Germinal center (tissue), 1 donor: ENCODE measurements around the gene TM4SF5.

ENCODE experiments used
- DNase-seq: peaks from one replicate; pipeline ENCODE4 v3.0.0; 2012; ENCODE audit warnings: mixed read lengths, low spot score

Gene TM4SF5

DNA sequence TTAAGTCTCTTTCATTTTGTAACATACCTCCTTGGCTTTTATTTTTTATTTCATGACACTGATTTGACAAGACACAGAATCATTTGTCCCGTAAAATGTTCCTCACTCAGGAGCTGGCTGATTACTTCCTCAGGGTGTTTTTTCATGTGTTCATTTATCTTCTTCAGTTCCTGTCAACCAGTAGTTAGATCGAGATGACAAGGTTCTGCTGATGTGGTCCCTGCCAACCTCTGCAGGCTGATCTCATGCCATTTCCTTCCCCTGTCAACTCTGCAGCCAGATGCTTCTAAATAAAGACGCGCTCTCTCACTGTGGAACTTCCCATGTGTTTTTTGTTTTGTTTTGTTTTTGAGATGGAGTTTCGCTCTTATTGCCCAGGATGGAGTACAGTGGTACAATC is 23.8 kb upstream of the TM4SF5 start:
- no peak for DNase-seq

DNA sequence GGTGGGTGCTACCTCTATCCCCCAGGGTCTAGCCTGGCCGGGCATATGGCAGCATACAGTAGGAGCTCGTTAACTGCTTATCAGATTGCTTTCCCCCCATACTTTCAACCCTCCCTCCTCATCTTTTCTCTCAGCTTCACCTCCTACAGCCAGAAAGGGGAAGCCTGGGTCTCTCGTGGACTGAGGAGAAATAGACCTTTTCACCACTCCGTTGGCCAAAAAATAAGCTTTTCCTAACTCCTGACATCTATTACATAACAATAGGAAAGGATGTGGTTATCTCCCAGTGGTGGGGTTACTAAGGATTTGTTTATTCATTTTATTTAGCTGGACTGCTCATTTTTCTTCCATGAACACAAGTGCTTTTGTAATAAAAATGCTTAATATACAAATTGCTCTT is 23.0 kb upstream of the TM4SF5 start:
- DNase-seq, result no peak

DNA sequence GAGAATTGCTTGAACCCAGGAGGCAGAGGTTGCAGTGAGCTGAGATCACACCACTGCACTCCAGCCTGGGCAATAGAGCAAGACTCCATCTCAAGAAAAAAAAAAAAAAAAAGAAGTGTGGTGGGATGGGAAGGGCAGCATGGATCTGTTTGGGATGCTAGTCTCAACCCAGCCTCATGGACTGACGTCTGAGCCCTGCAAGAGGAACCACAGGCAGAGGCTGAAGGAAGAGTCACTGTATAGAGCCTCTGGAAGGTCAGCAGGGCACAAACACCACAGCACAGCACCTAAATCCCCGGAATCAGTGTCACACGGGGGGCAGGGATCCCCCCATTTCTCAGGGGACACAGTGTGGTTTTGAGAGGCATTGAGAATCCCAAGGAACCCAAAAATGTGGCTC is 21.1 kb upstream of the TM4SF5 start:
- DNase-seq, result no peak

DNA sequence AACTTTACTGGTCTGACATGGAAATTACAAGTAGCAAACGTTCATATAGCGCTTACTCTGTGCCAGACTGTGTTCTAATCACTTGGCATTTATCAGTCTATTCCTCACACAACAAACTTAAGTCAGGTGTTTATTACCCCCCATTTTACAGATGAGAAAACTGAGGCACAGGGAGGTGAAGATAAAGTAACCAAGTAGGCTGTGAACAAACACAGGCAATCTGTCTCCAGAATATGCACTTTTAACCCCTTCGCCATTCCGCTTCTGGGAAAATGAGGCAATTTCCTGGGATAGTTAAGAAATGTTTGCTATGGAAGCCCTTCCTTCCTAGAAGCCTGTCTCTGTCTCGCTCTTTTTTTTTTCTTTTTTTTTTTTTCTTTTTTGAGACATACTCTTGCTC is 19.8 kb upstream of the TM4SF5 start:
- DNase-seq, result no peak

DNA sequence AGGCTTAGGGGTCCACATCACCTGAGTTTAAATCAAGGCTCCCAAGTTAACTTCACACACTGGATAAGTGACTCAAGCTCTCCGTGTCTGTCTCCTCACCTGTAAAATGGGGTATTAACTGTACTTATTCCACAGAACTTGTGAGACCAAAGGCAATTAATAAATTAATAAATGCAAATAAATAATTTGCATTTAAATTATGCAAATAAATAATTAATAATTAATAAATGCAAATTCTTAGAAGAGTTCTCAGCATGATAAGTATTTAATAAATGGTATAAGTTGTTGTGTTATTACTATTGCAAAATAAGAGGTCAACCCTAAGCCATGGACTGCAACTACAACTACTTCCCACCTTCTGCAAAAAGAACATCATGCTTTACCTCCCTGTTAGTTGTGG is 18.3 kb upstream of the TM4SF5 start:
- DNase-seq, result no peak

DNA sequence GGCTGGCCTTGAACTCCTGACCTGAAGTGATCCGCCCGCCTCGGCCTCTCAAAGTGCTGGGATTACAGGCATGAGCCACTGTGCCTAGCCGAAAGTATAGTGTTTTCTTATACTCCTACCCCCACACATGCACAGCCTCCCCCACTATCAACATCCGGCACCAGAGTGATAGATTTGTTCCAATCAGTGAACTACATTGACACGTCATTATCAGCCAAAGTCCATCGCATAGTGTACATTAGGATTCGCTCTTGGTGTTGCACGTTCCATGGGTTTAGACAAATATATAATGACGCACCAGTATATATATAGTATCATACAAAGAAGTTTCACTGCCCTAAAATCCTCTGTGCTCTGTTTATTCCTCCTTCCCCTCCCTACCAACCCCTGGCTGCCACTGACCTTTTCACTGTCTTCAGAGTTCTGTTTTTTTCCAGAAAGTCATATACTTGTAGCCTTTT is 11.9 kb upstream of the TM4SF5 start:
- no peak for DNase-seq

DNA sequence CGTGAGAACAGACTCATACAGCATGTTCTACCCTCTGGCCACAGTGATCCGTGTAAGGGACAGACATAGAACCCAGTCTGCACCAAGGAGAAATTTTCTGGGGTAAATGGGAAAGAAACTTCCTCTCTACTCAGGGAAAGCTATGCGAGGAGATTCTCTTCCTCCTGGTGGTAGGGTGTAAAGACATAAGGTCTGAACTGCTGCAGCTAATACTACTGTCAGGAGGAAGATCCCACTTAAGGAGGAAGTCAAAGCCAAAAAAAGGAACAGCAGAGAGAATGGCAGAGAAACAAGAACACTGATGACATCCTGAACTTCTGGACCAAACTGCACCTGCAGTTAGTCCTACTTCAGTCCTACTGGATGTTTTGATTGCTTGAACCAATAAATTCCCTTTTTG is 7.1 kb upstream of the TM4SF5 start:
- DNase-seq, result no peak

DNA sequence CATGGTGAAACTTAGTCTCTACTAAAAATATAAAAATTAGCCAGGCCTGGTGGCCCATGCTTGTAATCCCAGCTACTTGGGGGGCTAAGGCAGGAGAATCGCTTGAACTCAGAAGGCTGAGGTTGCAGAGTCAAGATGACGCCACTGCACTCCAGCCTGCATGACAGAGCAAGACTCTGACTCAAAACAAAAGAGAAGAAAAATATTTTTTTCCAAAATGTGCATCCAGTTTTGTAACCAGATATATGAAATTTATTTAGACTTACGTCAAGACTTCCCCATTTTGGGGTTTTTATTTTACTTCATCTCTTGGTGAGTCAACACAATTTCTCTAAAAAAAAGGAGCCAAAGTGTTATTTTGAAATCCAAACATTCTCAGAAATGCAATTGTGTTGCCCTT is 5.5 kb upstream of the TM4SF5 start:
- no peak for DNase-seq

DNA sequence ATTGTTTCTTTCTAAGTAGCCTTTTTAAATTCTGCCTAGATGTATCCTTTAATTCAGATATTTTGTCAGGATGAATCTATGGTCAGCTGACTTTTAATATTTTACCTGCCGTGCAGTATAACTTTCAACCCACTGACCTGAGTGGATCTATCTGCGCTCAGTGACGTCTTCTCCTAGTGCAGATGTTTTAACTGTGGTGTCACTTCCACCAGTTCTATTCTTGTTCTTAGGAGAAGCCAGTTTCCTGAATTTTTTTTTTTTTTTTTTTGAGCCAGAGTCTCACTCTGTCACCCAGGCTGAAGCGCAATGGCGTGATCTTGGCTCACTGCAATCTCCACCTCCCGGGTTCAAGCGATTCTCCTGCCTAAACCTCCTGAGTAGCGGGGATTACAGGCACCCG is 5.0 kb upstream of the TM4SF5 start:
- DNase-seq, result no peak

DNA sequence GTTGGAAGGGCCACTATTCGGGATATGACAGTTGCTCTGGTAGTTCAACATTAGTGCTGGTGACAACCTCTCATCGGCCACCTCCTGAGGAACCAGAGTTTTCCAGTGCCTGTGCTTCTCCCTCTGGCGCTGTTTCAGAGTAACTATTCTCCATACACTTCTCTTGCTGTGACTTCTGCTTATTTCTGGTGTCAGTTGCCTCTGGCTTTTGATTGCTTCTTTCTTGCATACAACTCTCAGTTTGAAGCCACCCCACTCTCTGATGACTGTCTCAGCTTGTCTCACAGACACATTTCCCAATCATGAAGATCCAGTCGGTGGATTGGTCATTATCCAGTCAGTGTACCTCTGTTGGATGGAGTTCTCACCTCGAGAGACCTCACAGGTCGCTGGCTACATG is 3.4 kb upstream of the TM4SF5 start:
- no peak for DNase-seq

DNA sequence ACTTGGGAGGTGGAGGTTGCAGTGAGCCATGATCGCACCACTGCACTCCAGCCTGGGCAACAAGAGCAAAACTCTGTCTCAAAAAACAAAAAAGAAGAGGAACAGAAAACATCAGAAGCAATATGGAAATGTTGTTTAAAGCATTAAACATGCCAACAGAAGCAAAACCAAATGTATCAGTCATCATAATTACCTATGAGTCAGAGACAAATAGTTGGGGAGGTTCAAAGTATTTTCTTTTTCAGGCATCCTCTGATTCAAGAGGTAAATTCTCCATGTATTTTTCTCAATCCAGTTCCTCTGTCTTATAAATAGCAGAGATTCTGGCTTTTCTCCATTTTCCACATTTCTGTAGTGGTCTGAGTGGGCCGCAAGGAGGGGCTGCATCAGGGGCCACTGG is 2.1 kb upstream of the TM4SF5 start:
- no peak for DNase-seq

DNA sequence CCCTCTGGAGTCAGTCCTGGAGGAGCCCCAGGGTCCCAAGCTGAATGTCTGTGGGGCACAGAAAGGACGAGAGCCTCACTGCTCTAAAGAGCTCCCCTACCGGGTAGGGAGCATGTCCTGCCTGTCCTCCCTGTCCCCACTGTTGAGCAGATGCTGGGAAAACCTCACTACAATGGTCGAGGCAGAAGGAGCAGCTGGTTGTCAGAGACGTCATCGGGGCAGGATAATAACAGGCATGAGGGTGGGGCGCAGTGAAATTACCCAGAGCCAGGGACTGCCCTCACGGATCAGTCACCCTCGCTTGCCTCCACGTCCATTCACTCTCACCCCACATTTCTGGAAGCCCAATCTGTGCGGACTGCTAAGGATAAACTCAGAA is 538 bp downstream of the TM4SF5 start:
- no peak for DNase-seq

DNA sequence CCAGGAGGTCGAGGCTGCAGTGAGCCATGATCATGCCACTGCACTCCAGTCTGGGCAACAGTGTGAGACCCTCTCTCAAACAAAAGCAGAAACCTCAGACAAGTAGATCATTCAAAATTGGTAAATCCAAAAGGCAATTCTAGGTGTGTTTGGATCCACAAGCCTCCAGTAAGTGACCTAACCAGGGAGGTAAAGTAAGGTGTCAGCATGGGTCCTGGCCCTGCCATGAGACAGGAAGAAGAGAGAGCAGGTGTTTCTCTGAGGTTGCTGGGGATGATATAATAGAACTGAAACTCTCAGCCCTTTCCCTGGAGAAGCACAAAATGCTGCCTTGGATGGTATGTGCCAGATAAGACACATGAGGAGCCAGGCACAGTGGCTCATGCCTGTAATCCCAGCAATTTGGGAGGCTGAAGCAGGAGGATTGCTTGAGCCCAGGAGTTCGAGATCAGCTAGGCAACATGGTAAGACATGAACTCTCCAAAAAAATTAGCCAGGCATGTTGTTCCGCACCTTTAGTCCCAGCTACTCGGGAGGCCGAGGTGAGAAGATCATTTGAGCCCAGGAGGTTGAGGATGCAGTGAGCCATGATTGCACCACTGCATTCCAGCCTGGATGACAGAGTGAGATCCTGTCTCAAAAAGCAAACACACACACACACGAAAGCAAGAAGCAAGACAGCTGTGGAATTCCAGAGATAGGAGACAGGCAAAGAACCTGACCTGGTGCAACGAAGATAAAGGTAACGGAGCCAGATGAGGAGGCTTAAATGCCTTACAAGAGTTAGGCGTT is 6.5 kb downstream of the TM4SF5 start:
- DNase-seq, result no peak

DNA sequence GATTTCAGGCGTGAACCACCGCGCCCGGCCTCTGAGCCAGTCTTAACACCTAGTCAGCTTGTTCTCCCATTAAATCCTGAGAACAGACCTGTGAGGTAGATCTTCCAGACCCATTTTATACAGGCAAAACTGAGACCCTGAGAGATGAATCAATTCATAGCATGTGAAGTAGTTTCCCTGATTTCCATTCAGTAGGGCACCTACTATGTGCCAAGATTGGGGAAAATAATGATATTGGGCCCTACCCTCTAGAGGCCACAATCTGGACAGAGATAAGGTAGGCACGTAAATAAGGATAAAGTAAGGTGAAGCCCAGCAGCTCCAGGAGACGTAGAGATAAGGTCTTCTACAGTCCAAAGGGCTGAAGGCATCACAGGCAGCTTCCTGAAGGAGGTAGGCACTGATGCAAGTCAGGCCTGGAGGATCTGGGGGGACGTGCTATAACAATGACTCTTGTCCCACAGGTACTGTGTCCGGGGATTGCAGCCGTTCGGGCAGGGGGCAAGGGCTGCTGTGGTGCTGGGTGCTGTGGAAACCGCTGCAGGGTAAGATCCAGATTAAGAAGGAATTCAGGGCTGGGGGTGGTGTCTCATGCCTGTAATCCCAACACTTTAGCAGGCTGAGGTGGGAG is 8.8 kb downstream of the TM4SF5 start:
- DNase-seq, result no peak

DNA sequence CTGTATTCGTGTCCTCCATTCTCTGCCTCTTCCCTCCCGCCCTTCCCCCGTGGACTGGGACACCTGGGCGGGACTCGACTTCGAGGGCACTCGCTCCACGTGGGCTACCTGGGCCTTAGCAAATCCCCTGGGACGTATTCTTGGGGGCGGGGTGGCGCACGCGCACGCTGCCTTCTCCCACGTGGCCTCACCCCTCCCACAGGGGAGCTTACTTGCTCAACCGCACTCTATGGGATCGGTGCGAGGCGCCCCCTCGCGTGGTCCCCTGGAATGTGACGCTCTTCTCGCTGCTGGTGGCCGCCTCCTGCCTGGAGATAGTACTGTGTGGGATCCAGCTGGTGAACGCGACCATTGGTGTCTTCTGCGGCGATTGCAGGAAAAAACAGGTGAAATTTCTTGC is 11.0 kb downstream of the TM4SF5 start:
- DNase-seq, result no peak

DNA sequence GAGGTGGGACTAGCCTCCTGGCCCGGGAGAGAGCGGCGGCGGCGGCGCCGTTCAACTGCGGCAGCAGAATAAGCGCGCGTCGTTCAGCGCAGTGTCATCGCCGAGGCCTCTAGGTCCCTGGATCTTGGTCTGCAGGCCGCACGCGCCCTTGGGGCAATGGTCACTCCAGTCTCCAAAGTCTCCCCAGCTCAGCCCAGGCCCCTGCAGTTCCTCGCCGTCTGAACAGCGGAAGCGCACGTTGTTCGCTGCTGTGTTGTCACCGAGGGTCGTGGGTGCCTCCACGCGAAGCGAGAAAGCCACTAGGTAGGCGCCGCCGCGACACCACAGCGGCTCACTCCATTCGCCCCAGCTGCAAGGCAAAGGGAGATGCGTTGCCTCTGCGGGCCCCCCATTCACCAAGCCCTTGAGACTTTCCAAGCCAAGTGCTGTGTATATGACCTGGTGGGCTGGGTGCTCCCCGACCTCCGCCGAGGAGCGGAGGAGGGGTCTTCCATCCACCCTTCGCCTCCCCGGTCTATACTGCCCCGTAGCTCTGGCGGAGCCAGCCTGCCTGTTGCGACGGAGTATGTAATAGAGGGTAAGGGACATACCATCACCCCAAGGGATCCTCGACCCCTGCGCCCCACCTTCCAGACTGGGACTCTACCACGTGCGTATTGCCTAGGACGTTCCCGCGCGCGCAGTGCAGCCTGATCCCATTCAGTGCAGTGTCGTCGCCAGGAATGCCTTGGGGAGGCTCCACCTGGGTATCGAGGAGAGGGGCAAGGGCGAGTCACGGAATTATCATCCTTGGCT is 13.8 kb downstream of the TM4SF5 start:
- no peak for DNase-seq

DNA sequence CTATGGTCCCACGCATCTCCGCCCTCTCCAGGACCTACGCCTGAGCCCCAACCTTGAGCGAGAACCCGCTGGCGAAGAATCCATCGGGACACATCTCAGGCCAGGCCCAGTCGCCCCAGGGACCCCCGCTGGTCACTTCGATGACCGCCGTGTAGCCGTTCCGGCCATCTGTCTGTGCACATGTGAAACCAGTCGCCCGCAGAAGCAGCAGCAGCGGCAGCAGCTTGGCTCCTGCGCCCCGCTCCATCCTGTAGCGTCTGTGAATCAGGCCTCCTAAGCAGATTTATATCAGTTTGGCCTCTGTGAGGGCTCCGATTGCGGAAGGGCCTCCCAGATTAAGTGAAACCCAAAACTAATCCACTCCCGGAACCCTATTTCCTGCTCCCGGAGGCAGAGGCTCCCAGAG is 14.4 kb downstream of the TM4SF5 start, which contains the start of gene VMO1:
Gene VMO1, minus strand, starts transcription at position 259 of the 406 bp plus-strand sequence. Its CDS starts 12 bp downstream, at position 247.
- DNase-seq, result no peak

DNA sequence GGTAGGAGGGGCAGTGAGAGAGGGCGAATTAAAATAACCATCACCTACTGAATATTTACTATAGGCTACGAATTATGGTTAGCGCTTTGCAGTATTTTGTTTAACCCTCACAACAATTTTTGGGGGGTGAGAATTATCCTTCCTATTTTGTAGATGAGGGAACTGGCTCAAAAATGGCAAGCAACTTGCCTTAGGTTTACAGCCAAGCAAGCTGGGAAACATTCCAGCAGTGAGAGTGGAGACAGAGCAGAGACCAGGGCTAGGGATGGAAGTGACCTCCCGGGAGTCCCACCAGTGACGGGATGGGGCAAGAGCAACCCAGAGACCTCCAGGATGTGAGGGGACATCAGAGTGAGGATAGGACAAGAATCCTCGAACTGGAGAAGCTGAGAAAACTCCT is 14.8 kb downstream of the TM4SF5 start:
- DNase-seq, result no peak

DNA sequence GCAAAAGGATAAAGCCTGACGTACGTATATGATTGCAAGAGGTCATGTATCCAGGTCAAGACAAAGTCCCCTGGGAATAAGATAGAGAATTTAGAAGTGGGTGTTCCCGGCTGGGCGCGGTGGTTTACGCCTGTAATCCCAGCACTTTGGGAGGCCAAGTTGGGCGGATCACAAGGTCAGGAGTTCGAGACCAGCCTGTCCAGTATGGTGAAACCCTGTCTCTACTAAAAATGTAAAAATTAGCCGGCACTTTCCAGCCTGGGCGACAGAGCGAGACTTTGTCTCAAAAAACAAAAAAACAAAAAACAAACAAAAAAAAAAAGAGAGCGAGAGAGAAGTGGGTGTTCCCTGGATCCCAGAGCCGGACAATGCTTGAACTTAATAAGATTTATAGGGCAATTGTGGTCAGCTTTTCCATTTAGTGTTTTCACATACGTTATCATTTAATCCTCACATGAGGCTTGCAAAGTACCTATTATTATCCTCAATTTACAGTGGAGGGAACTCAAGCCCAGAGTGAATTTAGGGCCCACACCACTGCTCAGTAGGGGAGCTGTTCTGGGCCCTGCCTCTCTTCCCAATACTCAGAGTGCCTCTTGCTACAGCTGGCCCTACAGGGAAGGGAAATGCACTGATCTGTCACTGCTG is 16.6 kb downstream of the TM4SF5 start:
- DNase-seq, result no peak

DNA sequence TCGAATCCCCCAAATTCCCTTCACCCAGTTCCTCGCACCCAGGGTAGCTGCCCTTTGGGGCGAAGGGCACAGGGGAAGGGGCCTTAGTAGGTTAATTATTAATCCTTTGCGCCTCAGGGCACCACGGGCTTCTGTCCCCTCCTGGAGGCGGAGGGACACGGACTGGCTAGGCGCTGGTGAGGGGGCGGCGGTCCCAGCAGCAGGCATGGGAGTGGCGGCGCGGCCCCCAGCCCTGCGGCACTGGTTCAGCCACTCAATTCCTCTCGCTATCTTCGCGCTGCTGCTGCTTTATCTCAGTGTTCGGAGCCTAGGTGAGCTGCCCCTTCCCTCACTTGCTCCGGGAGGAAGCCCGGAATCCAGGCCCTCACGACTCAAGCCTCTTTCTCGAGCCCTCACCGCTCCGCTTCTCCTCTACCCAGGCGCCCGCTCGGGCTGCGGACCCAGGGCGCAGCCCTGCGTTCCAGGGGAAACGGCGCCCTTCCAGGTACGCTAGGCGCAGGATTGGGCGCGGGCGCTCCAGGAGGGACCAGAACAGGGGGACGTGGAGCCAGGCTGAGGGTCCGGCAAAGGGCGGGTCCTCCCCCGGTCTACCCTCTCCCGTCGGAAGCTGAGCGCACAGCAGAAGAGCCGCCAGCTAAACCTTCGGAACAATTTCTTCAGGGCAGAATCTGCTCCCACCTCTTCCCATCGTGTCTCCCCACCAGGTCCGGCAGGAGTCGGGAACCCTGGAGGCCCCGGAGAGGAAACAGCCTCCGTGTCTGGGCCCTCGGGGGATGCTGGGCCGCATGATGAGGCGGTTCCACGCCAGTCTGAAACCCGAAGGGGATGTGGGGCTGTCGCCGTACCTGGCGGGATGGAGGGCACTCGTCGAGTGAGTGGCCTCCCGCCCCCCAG is 17.4 kb downstream of the TM4SF5 start, which contains the start of gene GLTPD2:
Gene GLTPD2, plus strand, starts transcription at position 158 of the 894 bp plus-strand sequence. Its CDS starts 48 bp downstream, at position 206.
- no peak for DNase-seq

DNA sequence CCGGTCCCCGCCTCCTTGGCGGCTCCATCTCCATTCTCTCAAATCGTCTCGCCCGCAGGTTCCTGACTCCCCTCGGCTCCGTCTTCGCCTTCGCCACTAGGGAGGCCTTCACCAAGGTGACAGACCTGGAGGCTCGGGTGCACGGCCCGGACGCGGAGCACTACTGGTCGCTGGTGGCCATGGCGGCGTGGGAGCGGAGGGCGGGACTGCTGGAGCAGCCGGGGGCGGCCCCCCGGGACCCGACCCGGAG is 17.9 kb downstream of the TM4SF5 start:
- DNase-seq, result no peak
